Stomach smooth muscle (tissue), 2 donors: ENCODE data around the gene EYS.

Experiments
- H3K27ac ChIP-seq: one replicate; pipeline ENCODE4 v1.7.0; 2013; ENCODE audit warnings: mild to moderate bottlenecking, low read length, inconsistent platforms
- H3K27me3 ChIP-seq, 2 donors: one replicate each; pipeline ENCODE4 v1.7.0; 2013; ENCODE audit warnings: low read length in 2 of 2; ENCODE audit not compliant: insufficient read depth in 2 of 2, control insufficient read depth in 1 of 2
- H3K36me3 ChIP-seq, 2 donors: one replicate each; pipeline ENCODE4 v1.7.0; 2013; ENCODE audit warnings: low read length in 2 of 2; ENCODE audit not compliant: control insufficient read depth in 2 of 2, insufficient read depth in 2 of 2
- H3K4me1 ChIP-seq: one replicate; pipeline ENCODE4 v1.7.0; 2013; ENCODE audit warnings: low read length; ENCODE audit not compliant: control insufficient read depth, insufficient read depth
- H3K4me3 ChIP-seq, 2 donors: one replicate each; pipeline ENCODE4 v1.7.0; 2013; ENCODE audit warnings: low read length in 2 of 2
- H3K9ac ChIP-seq, 2 donors: one replicate each; pipeline ENCODE4 v1.7.0; 2013; ENCODE audit warnings: low read length in 2 of 2, mild to moderate bottlenecking in 1 of 2
- H3K9me3 ChIP-seq, 2 donors: one replicate each; pipeline ENCODE4 v1.7.0; 2013; ENCODE audit warnings: low read length in 2 of 2; ENCODE audit not compliant: control insufficient read depth in 2 of 2
- donor health status: healthy.
- donor health status: Pancreatic carcinoma.

EYS gene

DNA sequence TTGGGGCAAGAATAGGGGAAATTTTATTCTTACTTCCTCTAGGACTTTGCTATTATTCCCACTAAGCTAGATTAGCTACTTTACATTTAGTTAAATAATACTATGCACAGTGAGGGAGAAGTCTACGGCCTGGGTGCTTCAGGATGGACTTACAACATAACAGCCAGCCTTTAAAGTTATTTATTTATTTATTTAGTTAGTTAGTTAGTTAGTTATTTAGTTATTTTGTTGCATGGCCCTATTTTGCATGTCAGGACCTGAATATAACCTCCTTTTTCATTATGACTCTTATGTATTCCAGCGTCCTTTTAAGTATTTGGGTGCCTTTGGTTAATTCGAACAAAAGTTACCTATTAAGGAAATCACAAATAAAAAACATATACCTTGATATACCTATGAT, 238.7 kb downstream of the EYS start:
- Histone ChIP-seq H3K9me3 (no peaks in the 10 kb centered on the region), H3K9ac (no peak overlapping the region), H3K27me3 (no peaks in the 10 kb centered on the region), H3K36me3 (no peaks in the 10 kb centered on the region), H3K4me1 (no peaks in the 10 kb centered on the region), H3K27ac (no peak overlapping the region), H3K4me3 (no peak overlapping the region)

DNA sequence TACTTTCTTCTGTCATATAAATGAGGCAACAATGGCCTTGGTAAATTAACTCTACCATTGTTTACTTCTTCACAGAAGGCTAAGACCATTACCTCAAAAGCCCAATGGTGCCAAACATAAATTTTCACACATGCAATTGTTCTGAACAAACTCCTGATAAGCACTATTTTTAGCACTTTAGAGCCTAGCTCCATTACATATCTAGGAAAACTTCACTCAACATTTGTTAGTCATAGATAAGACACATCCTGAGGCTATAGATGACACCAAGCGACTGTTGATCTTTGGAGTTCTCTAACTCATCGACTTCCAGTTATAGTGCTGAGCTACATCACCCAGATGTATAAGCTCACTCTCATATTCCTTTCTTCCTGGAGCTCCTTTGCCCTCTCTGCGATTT, 245.9 kb downstream of the EYS start:
- Histone ChIP-seq H3K36me3 (no peaks in the 10 kb centered on the region), H3K4me3 (no peak overlapping the region), H3K9me3 (no peaks in the 10 kb centered on the region), H3K27me3 (no peaks in the 10 kb centered on the region), H3K9ac (no peak overlapping the region), H3K4me1 (no peaks in the 10 kb centered on the region), H3K27ac (no peak overlapping the region)

DNA sequence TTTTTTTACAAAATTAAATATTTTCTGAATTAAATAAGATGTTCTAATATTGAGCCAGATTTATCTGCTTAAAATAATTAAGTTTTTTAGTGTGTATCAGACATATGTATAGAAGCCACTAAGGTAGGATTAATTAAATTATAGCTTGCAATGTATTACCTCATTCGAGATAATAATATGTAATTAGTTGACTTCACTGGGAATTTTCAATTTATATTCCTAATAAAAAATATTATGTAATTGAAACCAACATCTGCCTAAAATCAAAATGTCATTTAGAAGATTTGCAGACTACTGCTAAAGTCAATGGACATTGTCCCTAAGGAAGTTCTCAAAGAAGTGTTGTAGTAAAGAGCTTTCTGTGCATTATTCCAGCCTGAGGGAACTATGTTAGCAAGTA, 254.7 kb downstream of the EYS start:
- H3K4me3 ChIP-seq: no peak overlapping the region
- no peaks in the 10 kb centered on the region for H3K36me3 ChIP-seq
- H3K27me3 ChIP-seq: no peaks in the 10 kb centered on the region
- no peaks in the 10 kb centered on the region for H3K4me1 ChIP-seq
- H3K9me3 ChIP-seq: peaks cover 0 to 3% of the 10 kb centered on the region in 2 donors
- H3K27ac ChIP-seq: no peak overlapping the region
- no peak overlapping the region for H3K9ac ChIP-seq

GRCh38 chr6:65450451-65450850, 256.6 kb downstream of the EYS start:
- no peak overlapping the region for H3K27ac ChIP-seq
- no peaks in the 10 kb centered on the region for H3K27me3 ChIP-seq
- no peak overlapping the region for H3K4me3 ChIP-seq
- no peaks in the 10 kb centered on the region for H3K4me1 ChIP-seq
- no peak overlapping the region for H3K9ac ChIP-seq
- H3K36me3 ChIP-seq: no peaks in the 10 kb centered on the region
- peaks cover 0 to 3% of the 10 kb centered on the region in 2 donors for H3K9me3 ChIP-seq

- peaks cover 0 to 3% of the 10 kb centered on the region in 2 donors for H3K9me3 ChIP-seq
- H3K9ac ChIP-seq: no peak overlapping the region
- H3K4me3 ChIP-seq: no peak overlapping the region
- no peaks in the 10 kb centered on the region for H3K4me1 ChIP-seq
- no peak overlapping the region for H3K27ac ChIP-seq
- H3K27me3 ChIP-seq: no peaks in the 10 kb centered on the region
- no peaks in the 10 kb centered on the region for H3K36me3 ChIP-seq
These were observed 257.1 kb downstream of the EYS start for GRCh38 chr6:65449926-65450325.

- Histone ChIP-seq H3K9ac (no peak overlapping the region), H3K4me1 (no peaks in the 10 kb centered on the region), H3K9me3 (peaks cover 0 to 3% of the 10 kb centered on the region in 2 donors), H3K36me3 (no peaks in the 10 kb centered on the region), H3K27ac (no peak overlapping the region), H3K4me3 (no peak overlapping the region), H3K27me3 (no peaks in the 10 kb centered on the region)
These were observed 258.2 kb downstream of the EYS start for GRCh38 chr6:65448866-65449265.

- H3K4me1 ChIP-seq: no peaks in the 10 kb centered on the region
- no peaks in the 10 kb centered on the region for H3K9me3 ChIP-seq
- H3K9ac ChIP-seq: no peak overlapping the region
- H3K4me3 ChIP-seq: no peak overlapping the region
- H3K27me3 ChIP-seq: no peaks in the 10 kb centered on the region
- H3K36me3 ChIP-seq: no peaks in the 10 kb centered on the region
- H3K27ac ChIP-seq: no peak overlapping the region
These were observed 270.7 kb downstream of the EYS start for GRCh38 chr6:65436281-65436680.

- no peaks in the 10 kb centered on the region for H3K27me3 ChIP-seq
- H3K9me3 ChIP-seq: no peaks in the 10 kb centered on the region
- H3K36me3 ChIP-seq: no peaks in the 10 kb centered on the region
- H3K4me1 ChIP-seq: no peaks in the 10 kb centered on the region
- H3K4me3 ChIP-seq: no peak overlapping the region
- H3K27ac ChIP-seq: no peak overlapping the region
- H3K9ac ChIP-seq: no peak overlapping the region
These were observed 290.4 kb downstream of the EYS start for GRCh38 chr6:65416621-65417020.

- no peaks in the 10 kb centered on the region for H3K4me1 ChIP-seq
- no peaks in the 10 kb centered on the region for H3K27me3 ChIP-seq
- H3K9ac ChIP-seq: no peak overlapping the region
- no peak overlapping the region for H3K4me3 ChIP-seq
- no peaks in the 10 kb centered on the region for H3K36me3 ChIP-seq
- H3K9me3 ChIP-seq: no peaks in the 10 kb centered on the region
- H3K27ac ChIP-seq: no peak overlapping the region
These were observed 296.7 kb downstream of the EYS start for GRCh38 chr6:65410309-65410708.

DNA sequence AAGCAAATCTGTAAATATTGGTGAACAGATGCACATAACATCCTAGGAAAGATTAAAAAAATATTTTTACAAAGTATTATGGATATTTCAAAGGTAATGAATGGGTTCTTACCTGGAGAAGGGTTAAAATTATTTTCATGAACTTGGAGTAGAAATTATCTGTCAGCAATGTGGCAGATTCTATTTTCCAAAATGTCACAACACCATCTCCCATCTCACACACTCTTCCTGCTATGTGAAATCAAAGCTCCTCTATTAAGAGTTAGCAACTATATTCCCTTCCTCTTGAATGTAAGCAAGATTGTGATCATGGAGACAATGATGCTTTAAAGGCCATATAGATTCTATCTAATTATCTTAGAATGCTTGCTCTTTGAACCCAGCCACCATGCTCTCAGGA, 304.5 kb downstream of the EYS start:
- Histone ChIP-seq H3K27me3 (no peaks in the 10 kb centered on the region), H3K9me3 (no peaks in the 10 kb centered on the region), H3K4me1 (no peaks in the 10 kb centered on the region), H3K9ac (no peak overlapping the region), H3K27ac (no peak overlapping the region), H3K4me3 (no peak overlapping the region), H3K36me3 (no peaks in the 10 kb centered on the region)

DNA sequence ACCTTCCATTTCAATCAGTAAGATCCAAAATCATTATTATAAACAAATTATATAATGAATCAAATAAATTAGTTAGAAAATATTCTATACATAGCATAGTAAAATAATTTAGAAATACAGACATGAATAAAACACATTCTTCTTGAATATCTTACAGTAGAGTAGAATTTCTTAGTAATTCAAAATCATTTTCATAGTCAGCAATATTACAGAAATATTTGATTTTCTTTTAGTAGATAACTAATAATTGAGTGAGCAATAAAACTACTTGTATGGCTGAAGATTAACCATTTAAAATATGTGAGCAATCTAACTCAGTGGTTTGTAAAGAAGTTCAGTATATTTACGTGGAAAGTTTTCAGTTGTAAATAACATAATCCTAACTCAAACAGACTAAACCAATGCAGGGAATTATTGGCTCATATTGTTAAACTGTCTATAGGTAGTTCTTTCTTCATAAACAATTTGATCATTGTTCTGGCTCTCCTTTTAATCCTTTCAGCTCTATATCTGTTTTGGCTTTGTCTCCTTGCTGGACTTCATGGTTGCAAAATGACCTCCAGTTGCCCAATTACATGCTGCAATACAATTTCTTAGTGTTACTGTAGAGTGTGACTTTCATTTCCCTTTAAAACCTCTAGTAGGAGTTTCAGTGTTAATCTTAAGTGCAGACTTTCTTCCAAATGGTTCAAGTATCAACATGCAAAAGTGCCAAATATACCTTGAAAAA, 307.5 kb downstream of the EYS start:
- H3K4me1 ChIP-seq: no peaks in the 10 kb centered on the region
- H3K27ac ChIP-seq: no peak overlapping the region
- H3K4me3 ChIP-seq: no peak overlapping the region
- no peaks in the 10 kb centered on the region for H3K27me3 ChIP-seq
- H3K9me3 ChIP-seq: no peaks in the 10 kb centered on the region
- no peak overlapping the region for H3K9ac ChIP-seq
- H3K36me3 ChIP-seq: no peaks in the 10 kb centered on the region
